Sigmoid colon (tissue), 7 donors: ENCODE data around the gene NKIRAS2. TPM values are rescaled to one million over a fixed set of nuclear protein-coding genes. Genes with fewer than 3 reads are reported as not detected.

ENCODE experiments used
- DNase-seq: peaks from one replicate; pipeline ENCODE4 v3.0.0-alpha.2; 2019
- H3K27ac ChIP-seq, 4 donors: fragments of 200-600 bp; sonication (generic); one replicate each; pipeline ENCODE4 v1.5.1; 2016 to 2019; ENCODE audit warnings: mild to moderate bottlenecking in 1 of 4
- H3K27me3 ChIP-seq, 3 donors: fragments of 200-600 bp; sonication (generic); one replicate each; pipeline ENCODE4 v1.5.1; 2019; ENCODE audit warnings: mild to moderate bottlenecking in 1 of 3
- H3K36me3 ChIP-seq, 4 donors: fragments of 200-600 bp; sonication (generic); one replicate each; pipeline ENCODE4 v1.5.1; 2016 to 2019
- H3K4me1 ChIP-seq, 4 donors: fragments of 200-600 bp; sonication (generic); one replicate each; pipeline ENCODE4 v1.5.1; 2017 to 2019
- H3K4me3 ChIP-seq, 4 donors: fragments of 200-600 bp; sonication (generic); one replicate each; pipeline ENCODE4 v1.5.1; 2017 to 2019; ENCODE audit warnings: mild to moderate bottlenecking in 2 of 4, moderate library complexity in 1 of 4
- H3K9me3 ChIP-seq, 4 donors: fragments of 200-600 bp in 3 of 4; sonication (generic) in 3 of 4; one replicate each; pipeline versions ENCODE4 v1.5.1 to v1.6.1; 2013 to 2019
- EP300 ChIP-seq, 4 donors: sonication (generic); formaldehyde crosslinking; IDR thresholded peaks; one replicate each; pipeline ENCODE4 v1.6.1; 2017; ENCODE audit warnings: antibody characterized with exemption in 4 of 4
- POLR2A ChIP-seq, 2 donors: fragments of 450-650 bp; IDR thresholded peaks; one replicate each; pipeline ENCODE4 v1.6.1; 2016; ENCODE audit warnings: antibody characterized with exemption in 2 of 2, mild to moderate bottlenecking in 2 of 2, moderate library complexity in 2 of 2
- POLR2AphosphoS5 ChIP-seq, 4 donors: sonication (generic); formaldehyde crosslinking; IDR thresholded peaks; one replicate each; pipeline ENCODE4 v1.6.1; 2017; ENCODE audit warnings: antibody characterized with exemption in 4 of 4
- WGBS, 2 donors: extraction: QIAGEN DNeasy Blood & Tissue Kit; methylation state at CpG; one replicate each; pipeline ENCODE4 v1.1.7; 2013; 5-methylcytosine and 5-hydroxymethylcytosine counted together
- intact Hi-C: fragments of 100-400 bp; cut with DNase I; formaldehyde crosslinking; loops from one replicate; pipeline ENCODE4 v1.15.1; 2023
- polyA plus RNA-seq, 3 donors: library from polyadenylated mRNA; stranded (reverse); fragments of 200-250 nt; gene quantifications; one replicate each; pipeline ENCODE4 v1.2.3, GENCODE V29; 2013
- total RNA-seq, 4 donors: library from RNA; depleted of rRNA; stranded (reverse); fragments of >200 nt; gene quantifications; one replicate each; pipeline ENCODE4 v1.1.0, GENCODE V29; 2016
- TF ChIP-seq, protein P1 (sequence below), 4 experiments: fragments of 450-650 bp in 3 of 4; fragments of 200-600 bp in 1 of 4; IDR thresholded peaks; one replicate each; pipeline ENCODE4 v1.5.1; 2016 to 2019; ENCODE audit warnings: antibody characterized with exemption in 4 of 4, mild to moderate bottlenecking in 3 of 4, moderate library complexity in 2 of 4
- donor health status: healthy with polysubstance abuse.
- donor health status: Bipolar disorder and iron deficiency.
- donor health status: healthy.

Gene NKIRAS2
- total and polyA plus RNA-seq, 7 donors = 28.5 to 35.4 (median 32.6) TPM

DNA sequence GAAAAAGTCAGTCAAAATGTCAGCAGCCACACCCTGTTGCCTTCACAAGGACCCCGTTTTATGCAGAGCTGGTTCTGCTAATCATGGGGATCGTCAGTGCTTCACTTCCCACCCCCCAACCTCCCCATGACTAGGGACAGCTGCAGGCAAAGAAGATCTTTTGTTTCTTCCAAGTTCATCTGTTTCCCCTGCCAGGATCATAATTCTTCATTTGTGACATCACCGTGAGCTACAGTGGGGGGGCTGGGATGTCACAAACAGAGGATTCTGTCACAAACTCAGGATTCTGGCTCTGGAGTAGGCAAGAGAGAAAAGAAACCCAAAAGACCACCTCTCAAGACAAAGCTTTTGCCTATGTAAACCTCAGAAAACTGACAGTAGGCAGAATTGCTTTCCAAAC, 27.3 kb upstream of the NKIRAS2 start:
- Histone ChIP-seq H3K27me3 (no peaks in the 10 kb centered on the region), H3K27ac (peak overlapping the region in 2 of 4 donors; percentile 28 to 29), H3K36me3 (peaks cover 34 to 100% (median 66%) of the 10 kb centered on the region in 4 donors), H3K9me3 (no peaks in the 10 kb centered on the region), H3K4me1 (no peaks in the 10 kb centered on the region), H3K4me3 (no peak overlapping the region)
- TF ChIP-seq POLR2A (IDR thresholded peaks at IDR 0.05) (no peak), EP300 (IDR thresholded peaks at IDR 0.05) (no peak), POLR2AphosphoS5 (IDR thresholded peaks at IDR 0.05) (no peak)
- TF ChIP-seq, protein P1, sequence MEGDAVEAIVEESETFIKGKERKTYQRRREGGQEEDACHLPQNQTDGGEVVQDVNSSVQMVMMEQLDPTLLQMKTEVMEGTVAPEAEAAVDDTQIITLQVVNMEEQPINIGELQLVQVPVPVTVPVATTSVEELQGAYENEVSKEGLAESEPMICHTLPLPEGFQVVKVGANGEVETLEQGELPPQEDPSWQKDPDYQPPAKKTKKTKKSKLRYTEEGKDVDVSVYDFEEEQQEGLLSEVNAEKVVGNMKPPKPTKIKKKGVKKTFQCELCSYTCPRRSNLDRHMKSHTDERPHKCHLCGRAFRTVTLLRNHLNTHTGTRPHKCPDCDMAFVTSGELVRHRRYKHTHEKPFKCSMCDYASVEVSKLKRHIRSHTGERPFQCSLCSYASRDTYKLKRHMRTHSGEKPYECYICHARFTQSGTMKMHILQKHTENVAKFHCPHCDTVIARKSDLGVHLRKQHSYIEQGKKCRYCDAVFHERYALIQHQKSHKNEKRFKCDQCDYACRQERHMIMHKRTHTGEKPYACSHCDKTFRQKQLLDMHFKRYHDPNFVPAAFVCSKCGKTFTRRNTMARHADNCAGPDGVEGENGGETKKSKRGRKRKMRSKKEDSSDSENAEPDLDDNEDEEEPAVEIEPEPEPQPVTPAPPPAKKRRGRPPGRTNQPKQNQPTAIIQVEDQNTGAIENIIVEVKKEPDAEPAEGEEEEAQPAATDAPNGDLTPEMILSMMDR (IDR thresholded peaks at IDR 0.05) = no peak
- intact Hi-C loops = no loop called here
- DNase-seq = no peak
- WGBS, 2 donors = 70 to 86% methylated on average over 3 of the region's 3 CpGs

DNA sequence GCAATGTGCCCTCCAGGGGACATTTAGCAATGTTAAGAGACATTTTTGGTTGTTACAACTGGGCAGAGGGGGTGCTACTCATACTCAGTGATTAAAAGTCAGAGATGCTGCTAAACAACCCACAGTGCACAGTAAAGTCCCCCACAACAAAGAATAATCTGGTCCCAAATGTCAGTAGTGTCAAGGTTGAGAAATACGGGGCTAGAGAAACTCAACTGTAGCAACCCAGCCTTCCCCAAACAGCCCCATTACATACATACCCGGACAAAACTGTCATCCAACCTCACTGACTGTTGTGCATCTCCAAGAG, 23.1 kb upstream of the NKIRAS2 start:
- H3K27ac ChIP-seq = no peak overlapping the region
- 88 to 92% methylated on average over 2 of the region's 2 CpGs for WGBS, 2 donors
- no peak for DNase-seq
- no peaks in the 10 kb centered on the region for H3K27me3 ChIP-seq
- H3K9me3 ChIP-seq = no peaks in the 10 kb centered on the region
- no peaks in the 10 kb centered on the region for H3K4me1 ChIP-seq
- intact Hi-C loops = no loop called here
- no peak overlapping the region for H3K4me3 ChIP-seq
- peaks cover 33 to 99% (median 61%) of the 10 kb centered on the region in 4 donors for H3K36me3 ChIP-seq
- TF ChIP-seq POLR2AphosphoS5 (IDR thresholded peaks at IDR 0.05) = no peak
- TF ChIP-seq, protein P1 (IDR thresholded peaks at IDR 0.05) = no peak
- no peak for TF ChIP-seq EP300 (IDR thresholded peaks at IDR 0.05)
- TF ChIP-seq POLR2A (IDR thresholded peaks at IDR 0.05) = no peak

DNA sequence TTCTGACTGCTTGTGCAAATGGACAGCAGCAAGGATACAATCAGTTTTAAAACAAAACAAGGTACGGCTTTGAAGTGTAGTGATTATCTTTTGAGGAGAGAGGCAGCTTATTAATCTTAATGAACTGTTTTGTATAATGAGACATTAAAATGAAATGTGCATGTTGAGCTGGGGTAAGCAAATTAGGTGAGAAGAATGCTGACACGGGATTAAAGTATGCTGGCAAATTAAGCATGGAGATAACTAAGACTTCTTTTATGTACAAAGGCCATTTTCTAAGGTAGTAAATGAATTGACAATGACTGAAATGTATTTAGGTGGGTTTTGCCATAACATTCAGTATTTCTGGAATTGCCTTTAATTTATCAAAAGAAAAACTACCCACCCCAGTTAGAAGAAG, 21.4 kb upstream of the NKIRAS2 start:
- DNase-seq = no peak
- no peak for TF ChIP-seq POLR2AphosphoS5 (IDR thresholded peaks at IDR 0.05)
- TF ChIP-seq POLR2A (IDR thresholded peaks at IDR 0.05) = no peak
- TF ChIP-seq EP300 (IDR thresholded peaks at IDR 0.05) = no peak
- TF ChIP-seq, protein P1 (IDR thresholded peaks at IDR 0.05) = no peak
- H3K36me3 ChIP-seq = peaks cover 33 to 98% (median 55%) of the 10 kb centered on the region in 4 donors
- intact Hi-C loops = no loop called here
- H3K27ac ChIP-seq = no peak overlapping the region
- H3K4me1 ChIP-seq = peaks cover 0 to 6% (median 0%) of the 10 kb centered on the region in 4 donors
- no peak overlapping the region for H3K4me3 ChIP-seq
- H3K27me3 ChIP-seq = no peaks in the 10 kb centered on the region
- H3K9me3 ChIP-seq = no peaks in the 10 kb centered on the region
- 34 to 42% methylated on average over 2 of the region's 2 CpGs for WGBS, 2 donors

DNA sequence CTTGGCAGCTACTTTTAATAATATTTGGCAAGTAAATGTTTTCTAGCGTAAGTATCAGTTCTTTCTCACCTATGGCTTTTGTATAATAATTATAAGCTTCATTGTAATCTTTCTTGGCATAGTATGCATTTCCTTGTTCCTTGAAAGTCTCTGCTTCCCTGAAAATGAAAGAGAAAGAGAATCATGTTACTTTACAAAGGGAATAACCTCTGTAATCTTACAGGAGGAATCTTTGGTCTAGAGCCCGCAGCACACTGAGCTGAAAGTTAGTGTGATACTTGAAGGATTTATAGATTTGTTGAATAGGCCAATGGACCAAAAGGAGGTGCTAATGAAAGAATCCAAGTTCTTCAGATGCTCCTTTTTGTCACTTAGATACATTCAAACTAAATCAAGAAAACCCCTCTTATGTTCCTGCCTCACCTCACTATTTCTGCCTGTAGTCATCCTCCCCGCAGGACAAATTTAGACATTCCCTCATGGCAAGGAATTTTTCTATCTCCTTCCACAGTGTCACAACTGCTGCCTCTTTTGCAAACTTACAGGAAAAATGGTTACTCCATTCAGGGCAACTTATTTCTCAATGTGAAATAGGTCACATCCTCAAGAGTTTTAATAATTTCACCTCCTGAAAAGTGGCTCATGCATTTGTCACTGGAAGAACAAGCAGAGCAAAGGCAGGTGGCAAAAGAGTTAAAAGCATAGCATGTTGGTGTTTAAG, 19.3 kb upstream of the NKIRAS2 start:
- Histone ChIP-seq H3K9me3 (no peaks in the 10 kb centered on the region), H3K4me1 (peaks cover 0 to 22% (median 17%) of the 10 kb centered on the region in 4 donors), H3K27me3 (no peaks in the 10 kb centered on the region), H3K4me3 (no peak overlapping the region), H3K27ac (no peak overlapping the region), H3K36me3 (peaks cover 22 to 78% (median 44%) of the 10 kb centered on the region in 4 donors)
- WGBS, 2 donors = 24 to 69% methylated on average over 3 of the region's 3 CpGs
- no peak for TF ChIP-seq POLR2AphosphoS5 (IDR thresholded peaks at IDR 0.05)
- TF ChIP-seq POLR2A (IDR thresholded peaks at IDR 0.05) = no peak
- no peak for TF ChIP-seq EP300 (IDR thresholded peaks at IDR 0.05)
- TF ChIP-seq, protein P1 (IDR thresholded peaks at IDR 0.05) = no peak
- intact Hi-C loops = no loop called here
- DNase-seq = no peak

DNA sequence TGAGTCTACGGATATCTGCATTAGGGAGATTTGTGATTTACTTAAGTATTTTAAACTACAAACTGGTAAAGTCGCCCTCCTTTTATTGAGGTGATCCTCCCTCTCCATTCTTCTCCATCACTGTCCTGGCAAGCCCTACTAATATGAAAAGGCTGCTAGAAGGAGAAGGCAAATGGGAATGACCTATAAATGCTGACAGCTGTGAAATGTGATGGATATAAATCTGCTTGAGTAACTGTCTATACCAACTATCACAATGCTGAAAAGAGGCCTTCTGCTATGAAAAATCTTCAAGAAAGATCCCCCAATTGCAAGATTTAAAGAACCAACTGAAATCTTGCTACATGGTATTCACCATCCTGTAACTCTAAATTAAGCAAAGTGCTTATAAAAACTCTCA, 18.2 kb upstream of the NKIRAS2 start:
- no peaks in the 10 kb centered on the region for H3K27me3 ChIP-seq
- H3K27ac ChIP-seq = no peak overlapping the region
- intact Hi-C loops = no loop called here
- no peak overlapping the region for H3K4me3 ChIP-seq
- H3K9me3 ChIP-seq = no peaks in the 10 kb centered on the region
- 77 to 88% methylated on average over 2 of the region's 2 CpGs for WGBS, 2 donors
- no peak for DNase-seq
- no peak for TF ChIP-seq POLR2AphosphoS5 (IDR thresholded peaks at IDR 0.05)
- TF ChIP-seq EP300 (IDR thresholded peaks at IDR 0.05) = no peak
- TF ChIP-seq, protein P1 (IDR thresholded peaks at IDR 0.05) = no peak
- no peak for TF ChIP-seq POLR2A (IDR thresholded peaks at IDR 0.05)
- H3K36me3 ChIP-seq = peaks cover 16 to 66% (median 33%) of the 10 kb centered on the region in 4 donors
- peaks cover 0 to 27% (median 25%) of the 10 kb centered on the region in 4 donors for H3K4me1 ChIP-seq
